Stimulated activated CD8-positive, alpha-beta memory T cell treated with anti-CD3 and anti-CD28 coated beads, Interleukin-4, amount 100 ng/mL, for 24 hours (primary cell): ENCODE data around the gene XCL1.
"Not testable (repeated sequence)": the region's sequence is repeated elsewhere in the genome, so short reads cannot be mapped to it uniquely, and the experiment has no call there.

Experiments
- DNase-seq: peaks from one replicate; pipeline ENCODE4 v3.0.0-alpha.2; 2020; ENCODE audit warnings: low read depth

Gene XCL1

GRCh38 chr1:168576245-168576688 lies at the start of gene XCL1:
TSS of gene XCL1 (plus strand) at chr1:168576605. CDS start at chr1:168576638, 33 bp downstream.
- peak; percentile 17 for DNase-seq

DNA sequence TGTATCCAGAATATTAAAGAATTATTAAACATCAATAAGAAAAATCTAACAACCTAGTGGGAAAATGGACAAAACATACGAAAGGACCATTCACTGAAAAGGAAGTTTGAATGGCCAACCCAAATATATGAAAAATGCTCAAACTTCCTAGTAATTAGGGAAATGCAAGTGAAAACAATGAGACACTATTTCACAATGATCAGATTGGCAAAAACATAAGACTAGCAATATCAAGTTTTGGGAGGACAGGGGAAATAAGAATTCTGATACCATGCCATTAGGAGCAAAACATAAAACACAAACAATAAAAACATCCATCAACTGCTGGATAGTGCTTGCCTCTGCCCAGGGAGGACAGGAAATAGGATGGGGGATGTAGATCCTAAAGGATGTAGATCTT lies 46.9 kb upstream of the XCL1 start:
- no peak for DNase-seq

- no peak for DNase-seq
These were observed 44.6 kb upstream of the XCL1 start for GRCh38 chr1:168531615-168532345.

GRCh38 chr1:168535536-168535935 lies 40.9 kb upstream of the XCL1 start:
- no peak for DNase-seq

DNA sequence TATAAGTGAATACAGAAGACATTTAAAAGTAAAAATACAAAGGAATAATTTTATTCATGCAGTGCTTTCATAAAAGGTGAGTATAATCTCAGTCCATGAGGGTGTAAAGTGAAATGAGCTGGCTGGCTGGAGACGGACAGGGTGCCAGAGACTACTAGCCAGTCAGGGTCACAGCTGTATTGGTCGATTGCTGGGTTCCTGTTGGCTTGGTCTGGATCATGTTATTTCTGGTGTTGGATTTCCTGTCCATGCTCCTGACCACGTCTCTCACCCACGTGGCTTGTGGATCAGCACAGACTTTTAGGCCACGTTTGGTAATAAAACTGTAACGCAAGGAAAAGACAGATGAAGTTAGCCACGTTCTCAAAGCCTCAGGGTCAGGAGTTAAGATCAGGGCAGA lies 35.6 kb upstream of the XCL1 start:
- DNase-seq: not testable (repeated sequence)

- not testable (repeated sequence) for DNase-seq
These were observed 33.4 kb upstream of the XCL1 start for GRCh38 chr1:168542978-168543377.

GRCh38 chr1:168543840-168544498 lies 32.4 kb upstream of the XCL1 start, which contains the start of gene XCL2:
TSS of gene XCL2 (minus strand) at chr1:168543997. CDS start at chr1:168543964, 33 bp downstream.
- not testable (repeated sequence) for DNase-seq

DNA sequence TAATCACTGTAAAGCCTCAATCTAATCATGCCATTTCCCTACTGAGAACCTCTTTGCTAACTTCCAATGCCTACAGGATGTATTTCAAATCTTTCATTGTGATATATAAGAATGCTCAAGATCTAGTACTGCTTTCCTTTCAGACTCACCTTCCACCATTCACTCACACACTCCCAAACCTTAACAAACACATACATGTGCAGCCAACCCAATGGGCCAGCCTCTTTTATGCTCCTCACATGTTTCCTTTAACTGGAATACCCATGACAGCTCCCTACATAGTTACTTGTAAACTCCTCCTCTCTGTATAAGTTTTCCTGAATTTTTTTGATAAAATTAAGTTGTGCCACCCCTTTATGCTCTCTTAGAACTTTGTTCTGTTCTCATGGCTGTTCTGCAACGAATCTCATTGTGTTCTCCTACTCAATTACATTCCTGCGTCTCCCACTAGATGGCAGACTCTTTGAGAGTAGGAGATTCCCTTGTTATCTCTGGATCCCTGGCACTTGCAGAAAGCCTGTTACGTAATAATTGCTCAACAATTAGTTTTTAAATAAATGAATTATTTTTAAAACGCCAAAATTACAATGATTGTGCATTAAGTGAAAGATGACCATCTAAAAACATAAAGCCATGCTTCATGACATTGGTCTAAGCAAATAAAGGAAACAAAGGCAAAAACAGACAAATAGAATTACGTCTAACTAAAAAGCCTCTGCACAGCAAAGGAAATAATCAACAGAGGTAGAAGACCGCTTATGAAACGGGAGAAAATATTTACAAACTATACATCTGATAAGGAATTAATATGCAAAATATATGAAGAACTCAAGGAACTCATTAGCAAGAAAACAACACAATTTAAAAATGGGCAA lies 30.5 kb upstream of the XCL1 start:
- DNase-seq: not testable (repeated sequence)

DNA sequence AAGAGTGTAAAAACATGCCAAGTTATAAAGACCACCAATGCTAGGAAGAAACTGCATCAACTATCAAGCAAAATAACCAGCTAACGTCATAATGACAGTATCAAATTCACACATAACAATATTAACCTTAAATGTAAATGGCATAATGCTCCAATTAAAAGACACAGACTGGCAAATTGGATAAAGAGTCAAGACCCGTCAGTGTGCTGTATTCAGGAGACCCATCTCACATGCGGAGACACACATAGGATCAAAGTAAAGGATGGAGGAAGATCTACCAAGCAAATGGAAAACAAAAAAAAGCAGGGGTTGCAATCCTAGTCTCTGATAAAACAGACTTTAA lies 29.9 kb upstream of the XCL1 start:
- DNase-seq: not testable (repeated sequence)

- DNase-seq: no peak
These were observed 25.4 kb upstream of the XCL1 start for GRCh38 chr1:168550971-168551370.

DNA sequence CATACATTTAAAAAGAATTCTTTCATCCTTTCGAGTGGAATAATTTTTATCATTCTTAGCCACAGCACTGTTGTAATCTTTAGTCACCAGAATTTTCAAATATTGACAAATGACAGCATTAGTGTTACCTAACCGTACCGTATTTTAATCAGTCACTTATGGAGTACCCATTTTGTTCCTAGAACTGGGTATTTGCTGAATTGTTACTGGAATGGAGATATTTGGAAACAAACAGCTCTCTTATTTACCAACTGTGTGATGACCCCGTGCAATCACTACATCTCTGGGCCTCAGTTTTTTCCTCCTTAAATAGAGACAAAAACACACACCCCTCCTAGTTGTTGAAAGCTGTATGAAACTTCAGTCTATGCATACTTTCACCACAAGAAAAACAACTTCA lies 24.7 kb upstream of the XCL1 start:
- no peak for DNase-seq

DNA sequence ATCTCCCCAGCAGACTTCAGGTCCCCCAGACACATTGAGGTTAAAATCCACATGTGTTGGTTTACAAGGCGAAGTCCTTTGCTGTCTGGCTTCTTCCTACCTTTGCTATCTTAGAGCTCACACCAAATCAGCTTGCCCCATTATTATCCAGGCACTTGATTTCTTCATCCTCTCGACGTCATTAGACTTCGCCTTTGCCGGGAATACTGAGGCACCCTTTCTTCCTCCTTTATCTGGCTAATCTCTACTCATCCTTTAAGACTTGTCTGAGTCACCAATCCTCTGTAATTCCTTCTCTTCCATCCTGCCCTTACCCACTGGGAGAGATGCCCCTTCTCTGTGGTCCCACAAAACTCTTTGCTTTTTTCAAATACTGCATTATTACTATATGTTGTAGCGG lies 23.4 kb upstream of the XCL1 start:
- no peak for DNase-seq

GRCh38 chr1:168553680-168554553 lies 22.5 kb upstream of the XCL1 start:
- peak; percentile 21 for DNase-seq

GRCh38 chr1:168554603-168555483 lies 21.6 kb upstream of the XCL1 start:
- no peak for DNase-seq

DNA sequence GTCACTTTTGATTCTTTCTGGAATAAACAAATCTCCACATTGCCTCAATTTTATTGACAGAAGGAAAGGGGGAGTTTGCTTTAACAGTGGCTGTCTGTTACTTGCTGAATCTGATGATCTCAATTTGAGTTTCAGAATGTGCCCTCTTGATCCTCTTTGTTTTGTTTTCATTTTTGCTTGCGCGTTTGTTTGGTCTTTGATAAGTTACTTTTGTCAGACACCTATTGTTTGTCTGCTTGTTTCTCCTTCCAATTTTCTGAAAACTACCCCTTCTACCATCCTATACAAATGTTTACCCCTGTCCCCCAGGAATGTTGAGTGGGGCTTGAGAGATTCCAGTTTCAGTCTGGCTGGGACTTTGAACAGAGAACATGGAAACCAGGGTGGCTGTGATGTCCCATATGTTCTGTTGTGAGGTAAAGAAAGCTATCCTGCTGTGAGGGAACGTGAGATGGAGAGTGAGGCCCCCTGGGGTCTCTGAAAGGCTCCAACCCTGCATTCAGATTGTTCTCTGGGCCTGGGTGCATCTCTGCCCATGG lies 20.8 kb upstream of the XCL1 start:
- DNase-seq: no peak

DNA sequence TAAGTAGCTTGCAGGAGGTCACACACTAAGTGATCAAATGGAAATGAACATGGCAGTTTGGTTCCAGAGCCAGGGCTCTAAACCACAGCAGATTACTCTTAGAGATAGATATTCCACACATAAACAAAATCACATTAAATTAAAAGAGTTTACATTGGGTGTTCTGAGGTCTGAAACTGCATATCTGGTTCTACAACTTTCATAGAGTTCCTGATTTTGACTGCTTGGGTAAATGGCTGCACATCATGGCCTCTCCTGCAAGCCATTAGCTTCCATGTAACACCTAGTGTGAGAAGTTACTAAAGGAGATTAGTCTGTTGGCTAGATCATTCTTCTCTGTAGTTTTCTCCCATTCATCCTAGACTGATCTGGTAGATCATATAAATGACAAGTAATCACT lies 19.8 kb upstream of the XCL1 start:
- no peak for DNase-seq

- no peak for DNase-seq
These were observed 16.0 kb upstream of the XCL1 start for GRCh38 chr1:168560370-168560769.

GRCh38 chr1:168561989-168562388 lies 14.4 kb upstream of the XCL1 start:
- no peak for DNase-seq

GRCh38 chr1:168565825-168566224 lies 10.6 kb upstream of the XCL1 start:
- DNase-seq: no peak

DNA sequence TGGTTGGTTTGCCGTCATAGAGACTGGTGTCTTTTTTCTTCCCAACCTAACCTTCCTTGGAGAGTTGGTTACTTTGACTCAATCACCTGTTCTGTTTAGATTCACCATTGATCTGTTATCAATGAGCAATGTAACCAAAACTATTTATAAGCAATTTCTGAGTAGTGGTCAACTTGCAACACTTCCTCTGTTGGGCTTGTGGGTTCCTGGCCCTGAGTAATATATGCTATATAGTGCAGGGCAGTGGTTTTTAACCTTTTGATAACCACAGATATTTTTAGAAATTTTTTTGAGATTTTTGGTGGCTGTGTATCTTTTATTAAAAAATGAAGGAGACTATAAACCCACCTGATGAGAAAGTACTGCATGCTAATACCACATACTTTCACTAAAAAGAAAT lies 9.4 kb upstream of the XCL1 start:
- no peak for DNase-seq
